Stimulated activated CD4-positive, alpha-beta T cell treated with anti-CD3 and anti-CD28 coated beads, Interleukin-4, amount 100 ng/mL, for 48 hours (primary cell): ENCODE measurements around the gene SNX32.
"Not testable (repeated sequence)": the region's sequence is repeated elsewhere in the genome, so short reads cannot be mapped to it uniquely, and the experiment has no call there.

Experiments used
- DNase-seq, 2 donors: peaks; one replicate each; pipeline ENCODE4 v3.0.0-alpha.2; 2020; ENCODE audit warnings: low read depth in 2 of 2

The SNX32 gene

GRCh38 chr11:65822776-65823528, 10.8 kb upstream of the SNX32 start:
- no peak for DNase-seq

DNA sequence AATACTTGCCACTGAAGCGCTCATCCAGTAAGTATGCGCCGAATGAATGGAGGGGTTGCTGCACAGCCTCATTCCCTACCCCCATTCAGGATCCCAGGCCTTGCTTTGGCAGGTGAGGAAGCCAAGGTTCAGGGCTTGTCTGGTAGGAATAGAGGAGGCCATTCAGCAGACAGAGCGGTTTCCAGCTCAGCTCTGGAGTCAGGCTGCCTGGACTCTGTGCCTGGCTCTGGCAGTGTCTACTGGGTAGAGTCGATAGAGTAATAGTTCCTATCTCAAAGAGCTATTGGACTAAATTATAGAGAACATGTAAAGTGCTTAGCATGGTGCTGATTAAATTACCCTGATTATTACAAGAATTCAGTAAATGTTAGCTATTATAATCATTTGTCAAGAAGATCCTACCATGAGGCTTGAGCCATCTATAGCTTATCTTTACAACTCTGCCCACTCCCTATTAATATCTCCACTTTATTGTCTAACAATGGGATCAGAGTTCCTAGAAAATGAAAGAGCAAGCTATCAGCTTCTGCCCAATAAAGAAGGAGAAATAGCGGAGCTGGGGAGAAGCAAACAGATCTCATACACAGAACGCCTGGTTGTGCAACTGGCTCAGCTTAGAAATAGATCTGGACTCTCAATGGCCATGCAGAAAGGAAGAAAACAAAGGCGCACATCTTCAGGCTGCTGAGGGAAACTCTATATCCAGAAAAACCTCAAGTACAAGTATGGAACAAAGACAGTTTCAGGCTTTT, 6.6 kb upstream of the SNX32 start:
- DNase-seq, result no peak

GRCh38 chr11:65829459-65829858, 4.3 kb upstream of the SNX32 start:
- DNase-seq, result no peak

GRCh38 chr11:65832231-65832630, 1.5 kb upstream of the SNX32 start:
- DNase-seq, result not testable (repeated sequence)

DNA sequence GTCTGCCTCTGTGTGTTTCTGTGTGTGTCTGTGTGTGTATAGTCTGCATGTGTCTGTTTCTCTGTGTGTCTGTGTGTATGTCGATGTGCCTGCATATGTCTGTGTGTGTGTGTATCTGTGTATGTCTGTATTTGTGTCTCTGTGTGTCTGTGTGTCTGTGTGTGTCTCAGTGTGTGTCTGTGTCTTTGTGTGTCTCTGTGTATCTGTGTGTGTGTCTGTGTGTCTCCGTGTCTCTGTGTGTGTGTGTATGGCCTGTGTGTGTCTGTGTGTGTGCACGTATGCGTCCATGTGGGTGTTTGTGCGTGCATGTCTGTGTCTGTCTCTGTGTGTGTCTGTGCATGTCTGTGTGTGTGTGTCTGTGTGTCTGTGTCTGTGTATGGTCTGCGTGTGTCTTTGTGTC, 439 bp downstream of the SNX32 start:
- no peak for DNase-seq

GRCh38 chr11:65842144-65842543, 8.4 kb downstream of the SNX32 start:
- no peak for DNase-seq

- DNase-seq, result no peak
These were observed 10.0 kb downstream of the SNX32 start for GRCh38 chr11:65843811-65844210.

- no peak for DNase-seq
These were observed 10.6 kb downstream of the SNX32 start for GRCh38 chr11:65844231-65844872.

GRCh38 chr11:65847746-65848145, 14.0 kb downstream of the SNX32 start:
- no peak for DNase-seq

DNA sequence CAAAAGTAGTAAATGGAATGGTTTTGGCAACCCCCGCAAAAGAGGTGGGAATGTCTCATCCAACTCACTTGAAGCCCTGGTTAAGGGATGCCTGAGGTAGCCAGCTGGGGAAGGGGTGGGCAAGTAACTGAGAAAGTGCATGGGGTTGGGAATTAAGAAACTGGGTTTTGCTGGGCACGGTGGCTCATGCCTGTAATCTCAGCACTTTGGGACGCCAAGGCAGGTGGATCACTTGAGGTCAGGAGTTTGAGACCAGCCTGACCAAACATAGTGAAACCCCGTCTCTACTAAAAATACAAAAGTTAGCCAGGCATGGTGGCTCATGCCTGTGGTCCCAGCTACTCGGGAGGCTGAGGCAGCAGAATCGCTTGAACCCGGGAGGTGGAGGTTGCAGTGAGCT, 14.9 kb downstream of the SNX32 start:
- not testable (repeated sequence) for DNase-seq

DNA sequence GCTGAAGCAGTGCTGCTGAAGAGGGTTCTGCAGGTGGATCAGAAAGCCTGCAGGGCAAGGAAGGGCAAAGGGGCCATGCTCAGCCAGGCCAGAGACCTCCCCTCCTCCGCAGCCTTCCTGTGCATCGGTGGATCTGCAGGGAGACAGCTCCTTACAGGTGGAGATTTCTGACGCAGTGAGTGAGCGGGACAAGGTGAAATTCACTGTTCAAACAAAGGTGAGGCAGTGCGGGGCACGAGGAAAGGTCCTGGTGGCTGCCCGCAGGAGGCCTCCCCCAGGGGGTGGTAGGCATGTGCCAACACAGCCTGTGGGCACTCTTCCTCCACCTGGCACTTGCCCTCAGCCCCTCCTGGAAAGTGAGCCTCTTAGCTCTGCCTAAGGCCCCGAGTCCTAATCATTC, 15.6 kb downstream of the SNX32 start:
- DNase-seq, result no peak

DNA sequence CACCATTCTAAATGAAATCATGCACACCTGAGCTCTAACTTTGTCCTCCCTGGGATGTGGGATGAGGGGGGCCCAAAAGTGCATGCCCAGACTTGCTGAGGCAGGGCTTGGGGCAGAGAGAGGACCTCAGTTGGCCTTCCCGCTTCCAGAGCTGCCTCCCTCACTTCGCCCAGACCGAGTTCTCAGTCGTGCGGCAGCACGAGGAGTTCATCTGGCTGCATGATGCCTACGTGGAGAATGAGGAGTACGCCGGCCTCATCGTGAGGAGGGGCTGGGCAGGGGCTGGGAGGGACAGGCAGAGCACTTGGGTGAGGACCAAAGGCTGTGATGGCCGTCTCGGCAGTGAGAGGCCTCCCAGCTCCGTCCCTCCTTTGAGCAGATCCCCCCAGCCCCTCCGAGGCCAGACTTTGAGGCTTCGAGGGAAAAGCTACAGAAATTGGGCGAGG, 16.0 kb downstream of the SNX32 start:
- no peak for DNase-seq

GRCh38 chr11:65850217-65851082, 16.7 kb downstream of the SNX32 start:
- no peak for DNase-seq

DNA sequence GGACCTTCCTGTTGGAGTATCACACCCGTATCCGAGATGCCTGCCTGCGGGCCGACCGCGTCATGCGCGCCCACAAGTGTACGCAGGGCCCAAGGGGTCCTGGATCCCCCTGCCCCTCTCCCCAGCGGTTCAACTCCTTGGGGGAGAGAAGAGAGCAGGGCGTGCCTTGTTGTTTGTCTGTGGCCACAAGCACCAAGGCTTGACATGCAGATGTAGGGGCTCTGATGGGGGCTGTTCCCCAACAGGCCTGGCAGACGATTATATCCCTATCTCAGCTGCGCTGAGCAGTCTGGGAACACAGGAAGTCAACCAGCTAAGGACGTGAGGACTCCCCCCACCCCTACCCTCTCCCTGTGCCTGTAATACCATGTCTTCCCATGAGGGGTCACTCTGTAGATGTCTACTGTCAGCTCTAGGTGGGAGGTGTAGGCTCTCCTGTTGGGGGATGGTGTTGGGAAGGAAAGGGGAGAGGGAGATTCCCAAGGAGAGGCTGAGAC, 17.4 kb downstream of the SNX32 start:
- DNase-seq, result no peak

DNA sequence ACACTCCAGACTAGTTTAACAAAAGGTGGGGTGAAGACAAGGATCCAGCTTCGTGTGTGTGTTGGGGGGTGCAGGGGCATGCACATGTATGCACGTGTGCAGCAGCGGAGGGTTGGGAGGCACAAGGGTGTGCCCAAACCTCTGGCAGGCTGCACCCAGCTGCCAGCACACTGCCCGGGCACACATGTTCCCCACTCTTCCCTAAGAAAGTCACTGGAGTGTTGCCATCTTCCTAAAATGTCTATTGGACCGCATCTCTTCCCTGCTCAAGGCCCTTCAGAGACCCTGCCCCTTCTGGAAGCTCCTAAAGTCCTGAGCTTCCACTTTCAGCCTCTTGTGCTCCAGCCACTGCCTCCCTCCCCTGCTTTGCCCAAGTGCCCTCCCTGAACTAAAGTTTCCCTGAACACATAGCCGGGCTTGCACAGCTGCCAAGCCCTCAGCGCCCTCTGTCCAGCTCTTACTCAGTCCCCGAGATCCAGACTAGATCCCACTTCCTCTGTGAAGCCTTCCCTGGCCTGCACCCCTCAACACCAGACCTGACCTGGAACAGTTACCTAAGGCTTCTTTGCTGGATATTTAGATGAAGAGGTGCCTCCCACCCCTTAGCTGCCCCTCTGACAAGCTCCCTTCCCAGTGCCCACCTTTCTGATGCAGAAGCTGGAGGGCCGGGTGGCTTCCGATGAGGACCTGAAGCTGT, 18.2 kb downstream of the SNX32 start:
- DNase-seq, result no peak

DNA sequence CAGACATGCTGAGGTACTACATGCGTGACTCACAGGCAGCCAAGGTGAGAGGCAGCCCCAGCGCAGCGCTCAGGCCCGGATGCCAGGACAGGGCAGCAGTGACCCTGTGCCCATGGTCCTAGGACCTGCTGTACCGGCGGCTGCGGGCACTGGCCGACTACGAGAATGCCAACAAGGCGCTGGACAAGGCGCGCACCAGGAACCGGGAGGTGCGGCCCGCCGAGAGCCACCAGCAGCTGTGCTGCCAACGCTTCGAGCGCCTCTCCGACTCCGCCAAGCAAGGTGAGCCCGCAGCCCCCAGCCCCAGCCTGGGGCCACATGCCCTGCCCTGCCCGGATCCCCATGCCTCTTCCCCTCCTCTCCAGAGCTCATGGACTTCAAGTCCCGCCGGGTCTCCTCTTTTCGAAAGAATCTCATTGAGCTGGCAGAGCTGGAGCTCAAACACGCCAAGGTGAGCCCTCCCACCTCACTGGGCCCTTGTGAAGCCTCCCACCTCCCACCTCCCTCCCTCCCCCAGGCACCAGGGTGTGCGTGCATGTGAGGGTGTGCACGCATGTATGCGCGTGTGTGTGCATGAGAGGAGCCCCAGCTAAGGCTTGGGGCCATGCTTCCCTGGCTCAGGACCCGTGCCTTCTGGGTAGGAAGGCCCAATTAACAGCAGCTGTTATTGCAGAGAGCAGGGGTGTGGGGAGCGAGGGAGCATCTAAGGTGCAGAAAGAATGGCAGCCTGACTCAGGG, 18.9 kb downstream of the SNX32 start:
- DNase-seq, result no peak

DNA sequence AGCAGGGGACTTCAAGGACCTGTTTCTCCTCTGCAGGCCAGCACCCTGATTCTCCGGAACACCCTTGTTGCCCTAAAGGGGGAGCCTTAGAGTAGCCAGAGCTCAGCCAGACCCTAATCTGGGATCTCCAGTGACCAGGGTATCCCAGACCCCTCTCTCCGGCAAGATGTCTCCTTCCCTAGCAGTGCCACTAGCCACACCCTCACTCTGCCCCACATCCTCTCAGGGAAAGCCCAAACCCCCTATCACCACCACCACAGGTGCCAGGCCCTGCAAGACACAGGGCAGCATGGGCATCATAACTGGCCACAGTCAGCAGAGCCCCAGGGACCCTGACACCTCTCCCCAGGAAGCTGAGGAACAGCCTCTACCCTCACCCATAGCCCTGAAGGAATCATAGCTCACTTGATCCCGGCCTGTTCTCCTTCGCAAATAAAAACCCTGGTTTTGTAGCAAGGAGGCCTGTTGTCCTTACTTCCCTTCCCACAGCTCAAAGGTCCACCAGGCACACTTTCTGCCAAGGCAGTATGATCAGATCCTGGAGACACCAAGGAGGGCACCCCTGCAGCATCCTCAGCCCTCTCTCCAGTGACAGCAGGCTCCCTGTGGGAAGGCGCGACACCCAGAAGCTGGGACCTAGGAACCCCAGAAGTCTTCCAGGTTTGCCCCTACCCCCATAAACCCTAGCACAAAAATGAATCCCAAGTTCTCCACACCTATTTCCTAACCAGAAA, 19.6 kb downstream of the SNX32 start:
- DNase-seq, result no peak

- DNase-seq, result no peak
These were observed 20.4 kb downstream of the SNX32 start for GRCh38 chr11:65854161-65854592.
